Motor neuron (in vitro differentiated cells): ENCODE data around the gene TMEM91. TPM values are rescaled to one million over a fixed set of nuclear protein-coding genes. Genes with fewer than 3 reads are reported as not detected.

ENCODE experiments used
- ATAC-seq, 8 experiments: fragments of 200-7000 bp; cut with Tn5 transposase; replicated peaks in 6 of 8; 2 replicates each; pipeline ENCODE4 v1.8.0; 2021; ENCODE audit warnings: mild to moderate bottlenecking in 8 of 8, moderate library complexity in 8 of 8
- H3K27ac ChIP-seq, 2 donors: fragments of 250-450 bp; sonication (Bioruptor Pico); 2 replicates each; pipeline ENCODE4 v1.9.0; 2021; ENCODE audit warnings: antibody characterized with exemption in 2 of 2, mild to moderate bottlenecking in 2 of 2, moderate library complexity in 1 of 2
- H3K4me1 ChIP-seq, 2 donors: fragments of 250-450 bp; sonication (Bioruptor Pico); replicated peaks in 1 of 2; 2 replicates each; pipeline ENCODE4 v1.6.1; 2021; ENCODE audit warnings: antibody characterized with exemption in 2 of 2, mild to moderate bottlenecking in 2 of 2, moderate library complexity in 1 of 2
- H3K4me3 ChIP-seq, 5 donors: fragments of 250-450 bp; sonication (Bioruptor Pico); 2 replicates each; pipeline ENCODE4 v1.9.0; 2021; ENCODE audit warnings: antibody characterized with exemption in 5 of 5, mild to moderate bottlenecking in 5 of 5, moderate library complexity in 4 of 5
- WGBS, 10 experiments: fragments of 450-650 bp; shearing (Covaris generic); methylation state at CpG; one replicate each; pipeline ENCODE4 v1.0.0; 2022; 5-methylcytosine and 5-hydroxymethylcytosine counted together
- in situ Hi-C, 9 experiments: fragments of 400-800 bp; cut with MboI; loops; one replicate each; pipeline ENCODE4 v1.15.0; 2021; ENCODE audit warnings: low sequenced_read_pairs in 9 of 9, low pct_unique_long_range_greater_than_20kb in 2 of 9; ENCODE audit not compliant: unreplicated experiment in 9 of 9
- total RNA-seq, 8 experiments: library from RNA; unstranded; fragments of 300-600 nt; gene quantifications; 2 replicates each; pipeline versions ENCODE4 v1.2.3 to v1.2.4, GENCODE V29; 2022

TMEM91 gene
- total RNA-seq = 10 to 100 TPM in 2 of 8 experiments, 1 to 10 TPM in 6; 4.8 to 17.6 (median 6.4) TPM

DNA sequence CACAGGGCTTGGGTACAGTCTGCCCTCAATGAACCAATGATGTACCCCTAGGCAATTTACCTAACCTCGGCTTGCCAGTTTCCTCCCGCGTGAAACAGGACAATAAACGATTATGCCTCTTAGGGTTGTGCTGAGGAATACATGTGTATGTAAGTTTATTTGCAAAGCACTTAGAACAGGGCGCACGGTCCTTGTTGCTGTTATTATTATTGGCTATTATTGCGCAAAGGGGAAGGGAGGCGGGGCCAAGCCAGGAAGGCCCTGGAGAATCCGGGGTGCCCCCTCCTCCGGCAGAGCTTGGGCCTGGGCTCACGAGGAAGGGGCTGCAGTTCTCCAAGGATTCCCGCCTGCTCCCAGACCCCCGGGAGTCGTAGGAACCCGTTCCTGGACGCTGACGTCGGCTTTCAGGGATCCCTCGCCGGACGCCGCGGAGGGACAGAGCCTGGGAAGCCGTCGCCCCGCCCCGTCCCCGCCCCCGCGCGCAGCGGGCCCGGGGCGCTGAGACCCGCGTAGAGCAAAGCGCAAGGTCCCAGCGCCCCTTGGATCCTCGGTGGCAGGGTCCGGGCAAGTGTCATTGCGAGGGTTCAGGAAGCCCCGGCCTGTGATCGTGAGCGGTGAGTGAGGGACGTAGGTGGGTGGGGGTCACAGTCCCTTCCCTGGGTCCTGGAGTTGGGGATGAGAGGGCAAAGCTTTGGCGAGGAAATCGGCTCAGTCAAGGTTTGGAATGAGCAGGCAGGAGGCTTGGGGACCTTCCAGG lies at the start of gene TMEM91:
TMEM91 (plus strand) TSS at position 293 of the 757 bp plus-strand sequence. CDS start 1,777 bp downstream, outside the sequence.
- no peaks in the 10 kb centered on the region for H3K4me1 ChIP-seq
- peak within 1 kb of the TSS; percentile 29 to 56 (median 40) for H3K4me3 ChIP-seq
- ATAC-seq = peak; percentile 12 to 89 (median 76)
- 0 to 8% (median 0%) methylated on average over 1 to 18 of the region's 47 CpGs; no CpG with 5 or more reads in 3 of the 10 experiments for whole genome bisulfite sequencing, 10 experiments
- H3K27ac ChIP-seq = peak within 1 kb of the TSS in 1 of 2 donors; percentile 66
- in situ Hi-C loops = no loop called here

DNA sequence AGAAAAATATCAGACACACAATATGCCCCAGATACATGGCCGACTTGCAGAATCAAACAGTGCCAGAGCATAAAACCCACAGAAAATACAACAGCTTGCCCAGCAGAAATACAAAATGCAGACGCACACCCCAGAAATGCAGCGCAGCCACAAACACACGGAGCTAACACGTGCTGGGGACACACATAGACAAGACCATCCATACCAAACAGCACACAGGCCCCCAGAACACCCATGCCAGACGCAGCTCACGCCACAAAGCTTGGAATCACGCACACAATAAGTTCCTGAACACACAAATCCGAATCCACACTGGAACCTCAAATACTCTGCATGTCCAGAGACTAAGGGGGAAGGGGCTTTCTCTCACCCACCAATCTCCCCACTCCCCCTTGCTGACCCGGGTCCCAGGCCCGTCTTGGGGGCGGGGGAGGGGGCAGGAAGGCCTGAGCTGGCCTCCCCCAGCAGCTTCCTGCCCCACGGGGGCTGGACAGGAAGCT lies 49.2 kb upstream of the TMEM91 start:
- in situ Hi-C loops = no loop called here
- Histone ChIP-seq H3K4me1 (peaks cover 33 to 57% of the 10 kb centered on the region in 2 donors), H3K4me3 (no peak overlapping the region), H3K27ac (no peak overlapping the region)
- WGBS, 10 experiments = 71 to 100% (median 81%) methylated on average over 1 to 5 of the region's 13 CpGs; no CpG with 5 or more reads in 6 of the 10 experiments
- ATAC-seq = no peak

DNA sequence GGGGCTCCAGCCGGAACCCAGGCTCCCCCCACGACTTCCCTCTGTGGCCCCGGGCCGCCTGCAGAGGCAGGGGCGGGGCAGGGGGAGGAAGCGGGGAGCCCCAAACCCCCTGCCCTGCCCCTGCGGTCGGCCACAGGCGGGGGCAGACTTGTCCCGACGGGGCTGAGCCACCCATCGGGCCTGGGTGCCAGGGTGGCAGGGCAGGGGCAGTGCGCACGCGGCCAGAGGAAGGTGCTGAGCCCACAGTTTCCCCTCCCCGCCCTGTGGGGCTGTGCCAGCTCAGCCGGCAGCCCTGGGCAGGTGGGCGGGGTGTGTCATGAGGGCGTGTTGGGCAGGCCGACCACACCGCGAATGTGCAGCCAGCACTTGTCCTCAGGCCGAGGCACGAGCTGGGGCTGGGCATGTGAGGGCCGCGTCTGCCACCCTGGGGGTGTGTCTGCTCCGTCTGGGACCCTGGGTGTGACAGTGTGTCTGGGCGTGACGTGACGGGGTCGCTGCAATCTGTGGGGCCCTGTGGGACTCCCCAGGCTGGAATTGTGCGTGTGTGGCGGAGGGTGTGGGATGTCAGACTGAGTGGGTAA lies 48.7 kb upstream of the TMEM91 start:
- in situ Hi-C loops = no loop called here
- Histone ChIP-seq H3K27ac (no peak overlapping the region), H3K4me1 (peaks cover 29 to 52% of the 10 kb centered on the region in 2 donors), H3K4me3 (no peak overlapping the region)
- ATAC-seq = peak in 2 of 8 experiments; percentile 1 to 7
- WGBS, 10 experiments = 13 to 50% (median 47%) methylated on average over 3 to 4 of the region's 33 CpGs; no CpG with 5 or more reads in 7 of the 10 experiments

DNA sequence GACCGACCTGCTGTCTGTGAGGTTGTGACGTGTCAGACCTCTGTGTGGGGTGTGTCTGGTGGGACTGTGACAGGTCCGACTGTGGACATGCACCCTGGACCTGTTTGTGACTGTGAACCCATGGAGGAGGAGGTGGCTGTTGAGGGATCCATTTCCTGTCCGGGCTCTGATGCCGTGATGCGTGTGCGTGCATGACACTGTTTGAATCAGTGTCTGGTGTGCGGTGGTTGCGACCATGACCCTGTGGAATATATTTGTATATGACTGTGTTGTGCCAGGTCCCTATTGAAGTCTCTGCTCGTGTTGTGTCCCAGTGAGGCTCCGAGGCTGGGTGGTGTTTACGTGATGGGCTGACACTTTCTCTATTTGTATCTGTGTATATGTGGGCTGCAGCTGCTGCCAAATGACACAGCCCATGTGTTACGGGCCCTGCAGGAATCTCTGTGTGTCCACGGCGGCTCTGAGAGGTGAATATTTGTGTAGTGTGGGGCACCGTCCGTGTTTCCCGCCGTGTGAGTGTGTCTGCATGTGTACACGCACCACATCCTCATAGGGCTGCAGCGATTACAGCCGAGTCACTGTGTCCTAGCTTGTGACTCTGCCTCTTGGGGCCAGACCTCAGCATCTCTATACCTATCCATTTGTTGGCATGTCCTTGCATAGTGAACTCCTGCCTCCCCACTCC lies 48.0 kb upstream of the TMEM91 start:
- in situ Hi-C loops = no loop called here
- 52 to 100% (median 88%) methylated on average over 2 to 8 of the region's 22 CpGs; no CpG with 5 or more reads in 4 of the 10 experiments for WGBS, 10 experiments

DNA sequence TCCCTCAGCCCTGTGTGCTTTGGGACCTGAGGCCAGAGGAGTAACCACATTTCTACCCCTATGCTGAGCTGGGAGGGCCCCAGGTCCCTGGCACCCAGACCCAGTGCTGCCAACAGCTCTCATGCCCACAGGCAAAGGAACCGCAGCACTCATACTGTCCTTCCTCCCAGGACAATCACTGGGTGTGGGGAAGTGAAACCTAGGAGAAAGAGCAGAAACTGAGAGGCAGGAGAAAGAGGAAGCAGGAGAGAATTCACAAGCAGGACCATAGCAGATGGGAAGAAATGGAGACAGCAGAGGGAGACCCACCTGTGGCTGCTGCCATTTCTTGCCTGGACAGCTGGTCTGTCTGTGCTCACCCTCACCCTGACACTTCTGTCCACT lies 47.5 kb upstream of the TMEM91 start:
- no peak for ATAC-seq
- Histone ChIP-seq H3K27ac (peak overlapping the region in 1 of 2 donors; percentile 32), H3K4me3 (no peak overlapping the region), H3K4me1 (peaks cover 18 to 40% of the 10 kb centered on the region in 2 donors)
- 100% methylated on average over 1 of the region's 1 CpG; no CpG with 5 or more reads in 9 of the 10 experiments for WGBS, 10 experiments
- in situ Hi-C loops = no loop called here

More for the DNA sequence above, 48.0 kb upstream of the TMEM91 start:
- no peak overlapping the region for H3K4me3 ChIP-seq
- ATAC-seq = peak in 1 of 8 experiments; percentile 1
- H3K27ac ChIP-seq = peak overlapping the region in 1 of 2 donors; percentile 32
- peaks cover 23 to 45% of the 10 kb centered on the region in 2 donors for H3K4me1 ChIP-seq

- WGBS, 10 experiments = 30 to 100% (median 100%) methylated on average over 1 to 3 of the region's 4 CpGs; no CpG with 5 or more reads in 5 of the 10 experiments
- Histone ChIP-seq H3K4me1 (peaks cover 2 to 23% of the 10 kb centered on the region in 2 donors), H3K27ac (no peak overlapping the region), H3K4me3 (no peak overlapping the region)
- peak in 1 of 8 experiments; percentile 7 for ATAC-seq
- in situ Hi-C loops = no loop called here
Observed at GRCh38 chr19:41330481-41330880, 45.9 kb upstream of the TMEM91 start.

- Histone ChIP-seq H3K4me3 (no peak overlapping the region), H3K4me1 (peaks cover 0 to 17% of the 10 kb centered on the region in 2 donors), H3K27ac (no peak overlapping the region)
- ATAC-seq = peak in 3 of 8 experiments; percentile 46 to 48 (median 47)
- in situ Hi-C loops = no loop called here
- WGBS, 10 experiments = 72 to 96% (median 89%) methylated on average over 3 to 10 of the region's 47 CpGs; no CpG with 5 or more reads in 2 of the 10 experiments
Observed at GRCh38 chr19:41330946-41331678, 45.2 kb upstream of the TMEM91 start.

GRCh38 chr19:41332000-41332399 lies 44.3 kb upstream of the TMEM91 start:
- in situ Hi-C loops = no loop called here
- peaks cover 0 to 14% of the 10 kb centered on the region in 2 donors for H3K4me1 ChIP-seq
- WGBS, 10 experiments = 83 to 100% (median 91%) methylated on average over 3 to 8 of the region's 16 CpGs; no CpG with 5 or more reads in 7 of the 10 experiments
- no peak overlapping the region for H3K4me3 ChIP-seq
- no peak for ATAC-seq
- H3K27ac ChIP-seq = no peak overlapping the region

DNA sequence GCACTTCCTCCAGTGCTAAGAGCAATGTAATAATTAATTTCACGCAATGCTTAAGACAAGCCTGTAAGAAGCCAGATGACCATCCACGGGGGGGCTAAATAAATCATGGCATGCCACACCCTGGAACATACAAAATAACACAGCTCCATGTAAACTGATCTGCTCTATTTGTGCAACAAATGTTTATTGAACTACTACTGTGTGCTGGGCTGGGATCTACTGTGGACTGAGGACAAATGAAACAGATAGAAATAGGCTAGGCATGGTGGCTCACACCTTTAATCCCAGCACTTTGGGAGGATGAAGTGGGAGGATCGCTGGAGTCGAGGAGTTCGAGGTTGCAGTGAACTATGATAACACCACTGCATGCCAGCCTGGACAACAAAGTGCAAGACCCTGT lies 43.9 kb upstream of the TMEM91 start:
- H3K27ac ChIP-seq = no peak overlapping the region
- no peak overlapping the region for H3K4me3 ChIP-seq
- peaks cover 0 to 12% of the 10 kb centered on the region in 2 donors for H3K4me1 ChIP-seq
- no peak for ATAC-seq
- in situ Hi-C loops = no loop called here
- 60 to 100% (median 77%) methylated on average over 1 to 5 of the region's 5 CpGs; no CpG with 5 or more reads in 4 of the 10 experiments for WGBS, 10 experiments

DNA sequence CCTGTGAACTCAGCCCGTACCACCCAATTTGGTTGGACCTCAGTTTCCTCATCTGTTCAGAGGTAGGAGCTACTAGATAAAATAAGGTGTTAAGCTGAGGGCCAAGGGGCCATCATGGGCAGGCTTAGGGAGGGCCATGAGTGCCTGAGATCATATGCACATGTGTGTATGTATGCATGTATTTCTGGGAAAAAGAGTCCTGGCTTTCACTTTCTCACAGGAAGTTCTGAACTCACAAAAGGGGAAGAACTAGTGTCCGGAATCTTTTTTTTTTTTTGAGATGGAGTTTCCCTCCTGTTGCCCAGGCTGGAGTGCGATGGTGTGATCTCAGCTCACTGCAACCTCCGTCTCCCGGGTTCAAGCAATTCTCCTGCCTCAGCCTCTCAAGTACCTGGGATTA lies 41.5 kb upstream of the TMEM91 start:
- ATAC-seq = peak in 3 of 8 experiments; percentile 78 to 98 (median 97)
- Histone ChIP-seq H3K27ac (no peak overlapping the region), H3K4me1 (peaks cover 0 to 4% of the 10 kb centered on the region in 2 donors), H3K4me3 (no peak overlapping the region)
- in situ Hi-C loops = no loop called here
- WGBS, 10 experiments = 67 to 100% (median 96%) methylated on average over 1 to 4 of the region's 5 CpGs; no CpG with 5 or more reads in 4 of the 10 experiments

DNA sequence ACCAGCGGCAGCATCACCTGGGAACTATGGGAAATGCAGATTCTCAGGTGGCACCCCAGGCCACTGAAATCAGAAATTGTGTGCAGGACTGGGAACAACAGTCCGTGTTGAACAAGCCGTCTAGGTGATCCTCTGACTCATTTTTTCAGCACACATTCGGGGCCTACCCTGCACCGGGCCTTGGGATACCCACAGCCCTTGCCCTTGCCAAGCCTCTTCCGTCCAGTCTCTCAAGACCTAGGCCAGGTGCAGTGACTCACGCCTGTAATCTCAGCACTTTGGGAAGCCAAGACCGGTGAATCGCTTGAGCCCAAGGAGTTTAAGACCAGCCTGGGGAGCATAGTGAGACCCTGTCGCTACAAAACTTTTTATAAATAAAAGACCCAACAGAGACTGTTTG lies 40.9 kb upstream of the TMEM91 start:
- in situ Hi-C loops = no loop called here
- no peak overlapping the region for H3K27ac ChIP-seq
- H3K4me1 ChIP-seq = peaks cover 0 to 4% of the 10 kb centered on the region in 2 donors
- ATAC-seq = no peak
- H3K4me3 ChIP-seq = no peak overlapping the region
- WGBS, 10 experiments = 82 to 100% (median 98%) methylated on average over 1 to 5 of the region's 10 CpGs; no CpG with 5 or more reads in 2 of the 10 experiments

GRCh38 chr19:41339936-41340335 lies 36.4 kb upstream of the TMEM91 start:
- in situ Hi-C loops = no loop called here
- WGBS, 10 experiments = 95 to 98% (median 97%) methylated on average over 5 of the region's 5 CpGs; no CpG with 5 or more reads in 6 of the 10 experiments
- Histone ChIP-seq H3K4me3 (no peak overlapping the region), H3K27ac (no peak overlapping the region), H3K4me1 (no peaks in the 10 kb centered on the region)
- ATAC-seq = no peak
